ENCODE data around the gene ANK2.

Gene ANK2

GRCh38 chr4:113293043-113293560 lies 243.6 kb downstream of the ANK2 start:
- no peak for DNase-seq

DNA sequence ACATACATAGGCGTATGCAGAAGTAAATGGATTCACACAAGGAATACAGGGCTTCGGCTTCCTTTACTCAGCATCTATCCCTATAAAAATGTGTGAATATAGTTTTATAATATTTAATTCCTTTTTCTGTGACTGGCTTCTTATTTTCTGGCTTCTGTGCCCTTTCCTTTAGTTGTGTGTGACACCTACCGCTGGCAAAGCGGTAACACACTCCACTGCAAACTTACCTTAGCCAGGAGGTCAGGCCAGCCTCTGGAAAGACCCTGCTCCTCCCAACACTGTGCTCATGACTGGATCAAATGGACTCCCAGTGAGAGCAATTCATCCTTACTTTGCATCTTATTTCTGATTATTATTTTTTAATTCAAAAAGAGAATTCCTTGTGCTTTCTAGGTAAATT lies 244.2 kb downstream of the ANK2 start:
- DNase-seq: no peak

DNA sequence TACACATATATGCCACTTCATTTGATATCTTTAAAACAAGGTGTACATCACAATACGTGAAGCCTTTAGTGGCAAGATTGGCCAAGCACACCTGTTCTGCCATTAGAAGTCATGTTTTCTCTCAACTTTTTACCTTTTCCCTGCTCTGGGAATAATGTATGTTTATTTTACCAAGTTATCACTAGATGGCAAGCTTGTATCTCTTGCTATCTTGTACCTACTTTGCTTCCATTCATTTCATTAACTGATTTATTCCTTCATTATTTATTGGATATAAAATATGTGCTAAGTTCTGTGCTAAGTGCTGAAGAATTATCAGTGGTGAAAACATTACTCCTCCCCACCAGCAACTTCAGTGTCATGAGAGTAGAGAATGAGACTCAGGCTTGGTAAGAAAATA lies 245.5 kb downstream of the ANK2 start:
- DNase-seq: no peak

DNA sequence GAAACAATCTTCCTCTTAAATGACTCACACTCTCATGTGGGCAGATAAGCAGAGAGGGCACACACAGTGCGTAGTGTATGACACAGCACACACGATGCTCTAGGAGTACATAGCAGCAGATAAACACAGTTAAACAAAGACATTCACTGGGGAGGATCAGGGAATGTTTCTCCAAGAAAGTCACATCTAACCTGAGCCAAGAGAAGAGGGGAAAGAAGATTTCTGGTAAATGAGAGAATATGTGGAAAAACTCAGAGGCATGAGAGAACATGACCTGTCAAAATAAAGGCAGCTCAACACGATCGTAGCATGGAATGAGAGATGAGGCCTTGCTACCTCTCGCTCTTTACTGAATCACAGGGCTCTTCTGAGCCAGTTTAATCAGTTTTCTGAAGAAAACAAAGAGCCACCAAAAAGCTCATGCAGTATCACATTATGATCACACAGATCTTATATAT lies 251.0 kb downstream of the ANK2 start:
- no peak for DNase-seq

DNA sequence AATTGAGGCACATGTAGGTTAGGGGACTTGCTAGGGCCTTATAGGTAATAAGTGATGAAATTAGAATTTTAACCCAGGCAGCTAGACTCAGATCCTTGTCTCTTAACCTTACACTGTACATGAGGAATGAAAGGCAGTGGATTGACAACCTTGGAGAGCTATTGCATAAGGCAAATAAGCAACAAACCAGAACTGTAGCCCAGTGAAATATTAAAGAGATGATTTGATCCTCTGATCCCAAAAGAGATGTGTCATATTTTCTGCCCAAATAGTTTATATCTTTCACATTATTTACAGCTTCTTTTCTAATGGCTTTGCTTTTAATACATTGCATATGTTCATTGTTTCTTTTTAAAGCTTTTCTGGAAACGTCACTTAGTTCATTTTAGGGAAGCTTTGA lies 252.6 kb downstream of the ANK2 start:
- no peak for DNase-seq

DNA sequence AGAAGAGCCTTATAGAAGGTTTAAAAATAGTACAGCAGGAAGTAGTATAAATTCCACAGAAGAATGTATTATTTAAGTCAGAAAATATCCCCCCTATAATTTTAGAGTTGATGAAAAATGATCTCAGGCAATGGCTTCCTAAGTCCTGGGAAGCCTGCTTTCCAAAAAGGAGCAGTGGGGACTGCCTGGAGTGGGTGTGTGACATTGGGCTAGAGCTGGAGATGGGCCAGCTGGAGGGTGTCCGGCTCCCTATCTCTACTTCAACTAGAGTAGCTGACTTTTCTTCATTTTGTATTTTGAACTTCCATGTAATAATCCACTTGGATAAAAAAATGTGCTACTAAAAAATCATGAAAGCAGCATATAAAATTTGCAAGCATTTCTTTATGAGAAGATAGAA lies 253.9 kb downstream of the ANK2 start:
- DNase-seq: no peak

- no peak for DNase-seq
Observed at GRCh38 chr4:113311047-113311446, 261.6 kb downstream of the ANK2 start.

DNA sequence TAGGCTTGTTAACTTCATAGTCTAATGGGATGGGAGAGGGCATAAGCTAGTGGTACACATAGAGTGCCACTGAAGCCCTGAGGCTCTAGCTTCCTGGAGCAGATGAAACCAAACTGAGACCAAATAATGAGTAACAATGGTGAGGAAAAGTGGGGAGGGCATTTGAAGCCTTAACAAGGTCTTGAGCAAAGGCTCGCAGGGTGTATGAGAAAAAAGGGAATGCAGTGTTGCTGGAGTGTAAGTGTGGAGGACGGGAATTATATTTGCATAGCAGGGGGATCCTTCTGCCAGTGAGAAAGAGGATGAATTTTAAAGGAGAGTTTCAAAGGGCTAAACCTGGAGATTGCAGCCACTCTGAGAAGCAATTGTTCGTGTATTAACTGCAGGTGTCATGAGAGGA lies 263.1 kb downstream of the ANK2 start:
- DNase-seq: no peak

DNA sequence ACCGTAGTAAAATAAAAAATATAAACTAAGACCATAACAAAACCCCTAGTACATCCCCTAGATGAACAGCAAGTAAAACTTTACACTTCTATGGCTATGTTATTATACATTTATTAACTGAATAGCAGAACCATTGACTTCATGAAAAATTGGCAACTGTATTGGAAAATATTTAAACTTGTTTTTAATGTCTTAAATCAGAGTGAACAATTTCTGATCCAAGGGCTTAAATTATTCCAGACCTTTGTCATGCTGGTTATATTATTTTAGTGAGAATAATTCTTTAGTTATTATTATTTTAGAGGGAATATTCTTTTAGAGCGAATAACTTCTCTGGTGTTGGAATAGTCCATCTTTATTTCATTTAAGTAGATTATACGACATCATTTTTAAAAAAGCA lies 265.0 kb downstream of the ANK2 start:
- no peak for DNase-seq

DNA sequence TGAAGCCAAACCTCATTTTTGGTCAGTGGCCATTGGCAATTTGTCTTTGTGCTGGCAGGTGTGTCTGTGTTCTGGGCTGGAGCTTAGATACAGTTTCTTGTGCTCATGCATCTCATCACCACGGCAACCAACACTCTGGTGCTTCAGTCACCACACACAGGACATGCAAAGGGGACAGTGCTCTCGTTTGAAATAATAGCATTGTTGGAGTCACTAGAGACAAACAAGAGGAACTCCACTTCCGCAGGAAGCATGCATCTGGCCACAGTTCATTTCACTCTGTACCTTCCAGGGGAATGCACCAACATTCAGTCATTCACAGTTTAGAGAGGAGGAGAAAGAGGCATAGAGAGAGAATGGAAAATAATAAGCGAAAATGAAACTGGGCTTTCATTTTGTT lies 267.4 kb downstream of the ANK2 start:
- no peak for DNase-seq

- DNase-seq: no peak
Observed at GRCh38 chr4:113317523-113317922, 268.1 kb downstream of the ANK2 start.

- DNase-seq: no peak
Observed at GRCh38 chr4:113322736-113323135, 273.3 kb downstream of the ANK2 start.

DNA sequence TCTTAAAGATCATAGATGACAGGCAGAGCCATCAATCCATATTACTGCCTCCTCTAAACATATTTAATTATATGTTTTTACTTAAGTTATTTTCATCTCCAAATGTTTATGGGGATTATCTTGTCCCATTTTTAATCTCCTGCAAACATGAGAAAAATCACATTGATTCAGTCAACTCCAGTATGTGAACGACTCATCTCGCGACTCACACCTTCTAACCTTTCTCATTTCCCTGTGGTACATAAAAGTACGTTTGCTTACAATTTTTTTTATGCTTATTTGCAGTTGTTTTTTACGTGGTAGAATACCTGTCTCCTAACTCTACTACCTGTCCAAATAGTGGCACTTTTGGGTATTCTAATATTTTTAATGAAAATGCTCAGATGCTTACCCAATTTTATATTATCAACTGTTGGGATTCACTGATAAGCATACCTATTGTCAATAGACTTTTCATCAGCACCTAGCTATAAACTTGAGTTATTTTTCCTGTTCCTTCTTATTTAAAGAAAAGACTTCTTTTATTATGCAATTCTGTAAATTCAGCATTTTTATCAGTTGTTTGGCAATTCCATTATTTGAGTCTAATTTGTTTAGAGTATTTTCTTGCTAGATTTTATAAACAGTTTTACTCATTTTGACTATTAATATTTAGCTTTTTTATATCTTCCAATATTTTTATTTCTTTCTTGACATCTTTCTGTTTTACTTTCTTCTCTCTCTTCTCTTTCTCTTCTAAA lies 276.6 kb downstream of the ANK2 start:
- no peak for DNase-seq

GRCh38 chr4:113327494-113327893 lies 278.0 kb downstream of the ANK2 start:
- no peak for DNase-seq

DNA sequence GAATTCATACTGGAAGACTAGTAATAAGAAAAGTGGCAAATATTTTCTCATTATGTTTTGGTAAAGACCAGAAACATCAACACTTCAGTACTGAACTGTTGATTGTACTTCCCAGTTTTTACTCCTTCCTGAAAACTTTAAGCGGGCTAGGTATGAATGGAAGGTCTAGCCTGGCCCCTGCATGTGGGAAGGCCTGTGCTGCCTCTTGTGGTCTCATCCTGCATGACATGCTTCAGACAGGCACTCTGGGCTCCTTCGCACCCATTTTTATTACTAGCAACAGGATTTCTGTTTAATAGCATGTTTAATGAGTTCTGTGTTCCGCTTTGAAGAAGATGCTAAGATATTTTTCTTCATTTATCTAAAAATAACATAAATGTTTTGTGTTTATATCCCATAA lies 279.1 kb downstream of the ANK2 start:
- DNase-seq: no peak

- no peak for DNase-seq
Observed at GRCh38 chr4:113330200-113330599, 280.7 kb downstream of the ANK2 start.

- no peak for DNase-seq
Observed at GRCh38 chr4:113331811-113332210, 282.4 kb downstream of the ANK2 start.

GRCh38 chr4:113332701-113333100 lies 283.2 kb downstream of the ANK2 start:
- DNase-seq: no peak

GRCh38 chr4:113335746-113336145 lies 286.3 kb downstream of the ANK2 start:
- DNase-seq: no peak

DNA sequence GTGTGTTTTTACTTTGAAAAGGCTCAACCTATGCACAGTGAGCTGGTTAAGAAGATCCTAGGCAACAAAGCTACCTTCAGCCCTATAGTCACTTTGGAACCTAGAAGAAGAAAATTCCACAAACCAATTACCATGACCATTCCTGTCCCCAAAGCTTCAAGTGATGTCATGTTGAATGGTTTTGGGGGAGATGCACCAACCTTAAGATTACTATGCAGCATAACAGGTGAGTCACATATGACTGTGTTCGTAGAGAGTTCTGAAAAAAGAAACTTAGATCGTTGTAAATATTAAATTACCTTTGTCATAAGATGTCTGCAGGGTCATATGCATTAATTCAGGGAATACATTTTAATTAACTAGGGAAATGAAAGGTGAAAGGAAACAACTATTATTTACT lies 287.1 kb downstream of the ANK2 start:
- DNase-seq: no peak

DNA sequence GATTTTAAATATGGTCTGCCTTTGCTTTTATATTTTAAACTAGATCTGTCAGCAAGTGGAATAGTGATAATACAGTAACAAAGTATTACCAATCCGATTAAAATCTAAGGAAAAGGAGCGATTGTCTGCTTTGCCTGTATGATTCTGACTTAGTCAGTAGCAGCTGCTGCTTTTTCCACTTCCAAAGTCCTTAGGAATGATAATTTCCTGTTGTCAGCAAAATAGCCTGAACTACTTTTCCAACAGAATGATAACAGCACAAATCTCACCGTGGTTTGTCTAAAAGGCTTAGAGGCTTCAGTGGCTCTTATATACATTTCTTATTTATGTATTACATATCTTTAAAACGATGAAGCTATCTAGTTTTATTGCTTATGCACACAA lies 290.0 kb downstream of the ANK2 start:
- DNase-seq: no peak

DNA sequence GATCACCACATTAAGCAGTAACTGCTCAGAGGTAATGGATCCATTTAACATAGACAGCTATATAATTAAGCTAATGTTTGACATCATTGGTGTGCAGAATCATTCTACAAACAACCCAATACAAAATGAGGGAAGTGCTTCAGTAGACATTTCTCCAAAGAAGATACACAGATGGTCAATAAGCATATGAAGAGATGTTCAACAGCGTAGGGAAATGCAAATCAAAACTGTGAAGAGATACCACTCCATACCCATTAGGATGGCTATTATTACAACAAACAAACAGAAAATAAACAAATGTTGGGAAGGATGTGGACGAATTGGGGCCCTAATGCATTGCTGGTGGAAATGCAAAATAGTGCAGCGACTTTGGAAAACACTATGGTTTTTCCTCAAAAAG lies 294.6 kb downstream of the ANK2 start:
- DNase-seq: no peak

DNA sequence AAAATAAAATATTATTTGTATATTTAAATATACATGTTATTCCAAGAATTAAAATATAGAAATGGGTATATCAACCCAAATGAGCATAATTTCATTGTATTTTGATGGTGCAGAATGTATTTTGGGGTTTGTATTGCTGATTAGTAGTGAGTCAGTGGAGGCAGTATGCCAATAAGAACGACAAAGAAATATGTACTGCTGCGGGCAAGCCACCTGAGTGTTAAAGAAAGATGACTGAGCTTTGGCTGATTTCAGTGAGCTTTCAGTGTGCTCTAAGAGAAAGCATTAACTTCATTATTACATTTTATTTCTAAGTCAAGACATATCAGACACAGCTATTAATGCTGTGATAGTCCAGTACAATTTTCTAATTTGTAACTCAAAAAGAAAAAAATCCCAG lies 297.8 kb downstream of the ANK2 start:
- DNase-seq: no peak

- DNase-seq: no peak
Observed at GRCh38 chr4:113349430-113349829, 300.0 kb downstream of the ANK2 start.

GRCh38 chr4:113350576-113350975 lies 301.1 kb downstream of the ANK2 start:
- DNase-seq: no peak

Measured in effector CD4-positive, alpha-beta T cell (primary cell).